ENCODE data around the gene SCYL2.

Gene SCYL2

GRCh38 chr12:100375038-100375735 is 108.2 kb downstream of the SCYL2 start:
- TF ChIP-seq ZNF529 (tag by site-specific recombination; IDR thresholded peaks at IDR 0.05; ENCODE audit: insufficient replicate concordance), result no peak
- no peak for TF ChIP-seq SP3 (tag by site-specific recombination; IDR thresholded peaks at IDR 0.05)
- TF ChIP-seq PRDM1 (tag by site-specific recombination; IDR thresholded peaks at IDR 0.05), result no peak
- no peak for TF ChIP-seq ZNF26 (tag by site-specific recombination; IDR thresholded peaks at IDR 0.05)
- no peak for TF ChIP-seq KLF7 (tag by site-specific recombination; IDR thresholded peaks at IDR 0.05; ENCODE audit: borderline replicate concordance)
- no peak for TF ChIP-seq REPIN1 (tag by site-specific recombination; IDR thresholded peaks at IDR 0.05; ENCODE audit: low read depth)
- TF ChIP-seq ZNF76 (tag by site-specific recombination; IDR thresholded peaks at IDR 0.05; ENCODE audit: borderline replicate concordance, low read depth), result no peak
- H3K9me3 ChIP-seq (ENCODE audit: control insufficient read depth, insufficient read depth, low read depth, low read length), result no peaks in the 10 kb centered on the region
- no peak overlapping the region for H3K4me3 ChIP-seq (ENCODE audit: low read depth, low read length)
- ChIA-PET CTCF (interaction anchor here (0.6 to 1.3 kb wide), 2 partner anchors 30 to 502 kb away, joined by 3 to 5 read pairs; no protein-coding TSS in a partner anchor), POLR2A (no interaction called here)
- no peaks in the 10 kb centered on the region for H3K36me3 ChIP-seq (ENCODE audit: control insufficient read depth in 2 of 2, insufficient read depth in 1 of 2, low read length in 2 of 2)
- H3K4me1 ChIP-seq (ENCODE audit: control insufficient read depth, insufficient read depth, low read length), result no peaks in the 10 kb centered on the region
- H3K27ac ChIP-seq (ENCODE audit: extremely low read depth, low read depth, low read length), result no peak overlapping the region

- no peaks in the 10 kb centered on the region for H3K9me3 ChIP-seq (ENCODE audit: control insufficient read depth, insufficient read depth, low read depth, low read length)
- POLR2A ChIA-PET, result no interaction called here
- TF ChIP-seq ZNF626 (tag by site-specific recombination; IDR thresholded peaks at IDR 0.05) (no peak), ZNF324 (tag by site-specific recombination; IDR thresholded peaks at IDR 0.05) (no peak), ZSCAN18 (tag by site-specific recombination; IDR thresholded peaks at IDR 0.05) (no peak), ZBTB20 (tag by site-specific recombination; IDR thresholded peaks at IDR 0.05) (no peak), GLIS2 (tag by site-specific recombination; IDR thresholded peaks at IDR 0.05) (no peak), ZNF558 (tag by site-specific recombination; IDR thresholded peaks at IDR 0.05) (no peak), ZNF239 (tag by site-specific recombination; IDR thresholded peaks at IDR 0.05) (no peak), ZNF23 (tag by site-specific recombination; IDR thresholded peaks at IDR 0.05; ENCODE audit: borderline replicate concordance) (no peak), ZNF214 (tag by site-specific recombination; IDR thresholded peaks at IDR 0.05; ENCODE audit: borderline replicate concordance) (no peak), SALL2 (tag by site-specific recombination; IDR thresholded peaks at IDR 0.05; ENCODE audit: borderline replicate concordance) (no peak), ZNF692 (tag by site-specific recombination; IDR thresholded peaks at IDR 0.05) (no peak), ZNF791 (tag by site-specific recombination; IDR thresholded peaks at IDR 0.05) (no peak), SCRT1 (tag by site-specific recombination; IDR thresholded peaks at IDR 0.05; ENCODE audit: borderline replicate concordance) (no peak), PRDM6 (tag by site-specific recombination; IDR thresholded peaks at IDR 0.05) (no peak), PRDM1 (tag by site-specific recombination; IDR thresholded peaks at IDR 0.05) (no peak)
- no peaks in the 10 kb centered on the region for H3K4me1 ChIP-seq (ENCODE audit: control insufficient read depth, insufficient read depth, low read length)
- no peak overlapping the region for H3K27ac ChIP-seq (ENCODE audit: extremely low read depth, low read depth, low read length)
- no peak overlapping the region for H3K4me3 ChIP-seq (ENCODE audit: low read depth, low read length)
- no peaks in the 10 kb centered on the region for H3K36me3 ChIP-seq (ENCODE audit: control insufficient read depth in 2 of 2, insufficient read depth in 1 of 2, low read length in 2 of 2)
- CTCF ChIA-PET, result interaction anchor here (1.0 kb wide), 1 partner anchor 28 kb away, joined by 5 read pairs; no protein-coding TSS in a partner anchor
Observed at GRCh38 chr12:100376161-100376560, 109.2 kb downstream of the SCYL2 start.

Measured in HEK293 (cell line).